Measurements from ENCODE around the gene BDP1. TPM values are rescaled to one million over a fixed set of nuclear protein-coding genes. Genes with fewer than 3 reads are reported as not detected.
A peak's percentile ranks its signal among the peaks of the same experiment; 100 is the strongest.

The BDP1 gene
- total RNA-seq, 1 experiment from 2014 or later: 18.4 TPM

DNA sequence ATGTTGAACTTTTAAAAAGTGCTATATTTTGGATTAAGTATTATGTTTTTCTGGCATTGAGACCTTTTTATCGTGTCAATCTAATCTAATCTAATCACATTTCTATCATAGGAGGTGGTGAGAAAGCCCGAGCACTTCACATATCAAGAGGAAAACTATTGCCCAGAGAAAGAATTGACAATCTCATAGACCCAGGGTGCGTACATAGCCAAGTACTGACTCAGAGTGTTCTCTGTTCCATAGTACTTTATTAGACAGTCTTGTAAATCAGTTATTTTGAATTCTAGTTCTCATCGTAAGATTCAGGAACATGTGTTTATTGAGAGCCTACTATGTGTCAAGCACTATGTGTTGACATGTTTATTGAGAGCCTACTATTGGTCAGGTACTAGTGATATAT, 140.7 kb downstream of the BDP1 start:
- H3K4me3 ChIP-seq (ENCODE audit: low read length): no peak overlapping the region
- intact Hi-C loops (cut with micrococcal nuclease): no loop called here
- ATAC-seq: no peak
- POLR2A ChIA-PET (ENCODE audit: unreplicated experiment): no interaction called here
- no peaks in the 10 kb centered on the region; the same call in none of the 2 replicates for H3K36me3 ChIP-seq (ENCODE audit: low read depth, low read length)
- H3K79me2 ChIP-seq (ENCODE audit: low read length): peaks cover under 1% of the 10 kb centered on the region; the same call in 1 of the 2 replicates
- H3K27me3 ChIP-seq (ENCODE audit: low read length): no peaks in the 10 kb centered on the region
- no peak overlapping the region for H2AFZ ChIP-seq (ENCODE audit: low read length)
- no peak for TF ChIP-seq EZH2 (IDR thresholded peaks at IDR 0.05; ENCODE audit: low read length, unreplicated experiment)
- TF ChIP-seq, protein P1, sequence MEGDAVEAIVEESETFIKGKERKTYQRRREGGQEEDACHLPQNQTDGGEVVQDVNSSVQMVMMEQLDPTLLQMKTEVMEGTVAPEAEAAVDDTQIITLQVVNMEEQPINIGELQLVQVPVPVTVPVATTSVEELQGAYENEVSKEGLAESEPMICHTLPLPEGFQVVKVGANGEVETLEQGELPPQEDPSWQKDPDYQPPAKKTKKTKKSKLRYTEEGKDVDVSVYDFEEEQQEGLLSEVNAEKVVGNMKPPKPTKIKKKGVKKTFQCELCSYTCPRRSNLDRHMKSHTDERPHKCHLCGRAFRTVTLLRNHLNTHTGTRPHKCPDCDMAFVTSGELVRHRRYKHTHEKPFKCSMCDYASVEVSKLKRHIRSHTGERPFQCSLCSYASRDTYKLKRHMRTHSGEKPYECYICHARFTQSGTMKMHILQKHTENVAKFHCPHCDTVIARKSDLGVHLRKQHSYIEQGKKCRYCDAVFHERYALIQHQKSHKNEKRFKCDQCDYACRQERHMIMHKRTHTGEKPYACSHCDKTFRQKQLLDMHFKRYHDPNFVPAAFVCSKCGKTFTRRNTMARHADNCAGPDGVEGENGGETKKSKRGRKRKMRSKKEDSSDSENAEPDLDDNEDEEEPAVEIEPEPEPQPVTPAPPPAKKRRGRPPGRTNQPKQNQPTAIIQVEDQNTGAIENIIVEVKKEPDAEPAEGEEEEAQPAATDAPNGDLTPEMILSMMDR (conservative IDR thresholded peaks at IDR 0.05; ENCODE audit: low read depth, low read length): no peak
- TF ChIP-seq EZH2phosphoT487 (IDR thresholded peaks at IDR 0.05; ENCODE audit: borderline replicate concordance, low read length): no peak
- no peak overlapping the region for H3K9ac ChIP-seq (ENCODE audit: low read length)
- 0 out of 2 replicates have a peak, but pooled peaks cover 6% of the 10 kb centered on the region for H4K20me1 ChIP-seq (ENCODE audit: low read length)
- no peaks in the 10 kb centered on the region for H3K9me3 ChIP-seq (ENCODE audit: low read length)
- H3K4me2 ChIP-seq (ENCODE audit: low read length): no peak overlapping the region
- no TSS peak for BruUV-seq (replicated peaks)
- H3K27ac ChIP-seq (ENCODE audit: low read length): no peak overlapping the region
- peaks cover 14% of the 10 kb centered on the region for H3K4me1 ChIP-seq (ENCODE audit: insufficient read depth, low read length)
- no peaks in the 10 kb centered on the region for H3K9me2 ChIP-seq (replicated peaks; ENCODE audit: low read length)
- CTCF ChIA-PET: no interaction called here
- peaks cover 6% of the 10 kb centered on the region for H3F3A ChIP-seq (ENCODE audit: low read length, unreplicated experiment)
- DNase-seq: no peak

DNA sequence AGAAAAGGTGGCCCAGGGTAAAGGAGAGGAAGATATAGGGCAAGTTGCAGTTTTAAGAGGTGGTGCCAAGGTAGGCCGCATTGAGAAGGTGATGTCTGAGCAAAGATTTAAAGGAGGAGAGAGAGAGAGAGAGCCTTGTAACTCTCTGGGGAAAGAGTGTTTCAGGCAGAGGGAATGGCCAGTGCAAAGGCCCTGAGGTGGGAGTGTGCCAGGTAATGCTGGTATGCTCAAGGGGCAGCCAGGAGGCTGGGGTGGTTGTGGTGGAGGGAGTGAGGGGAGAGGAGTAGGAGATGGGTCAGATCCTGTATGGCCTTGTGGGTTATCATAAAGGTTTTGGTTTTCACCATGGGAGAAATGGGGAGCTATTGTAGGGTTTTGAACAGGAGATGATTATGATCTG, 141.6 kb downstream of the BDP1 start:
- H3K4me3 ChIP-seq (ENCODE audit: low read length): no peak overlapping the region
- ChIA-PET POLR2A (ENCODE audit: unreplicated experiment) (no interaction called here), CTCF (no interaction called here)
- BruUV-seq (replicated peaks): no TSS peak
- H3K4me2 ChIP-seq (ENCODE audit: low read length): no peak overlapping the region
- 0 out of 2 replicates have a peak, but pooled peaks cover 6% of the 10 kb centered on the region for H4K20me1 ChIP-seq (ENCODE audit: low read length)
- TF ChIP-seq, protein P1 (conservative IDR thresholded peaks at IDR 0.05; ENCODE audit: low read depth, low read length): no peak
- TF ChIP-seq EZH2 (IDR thresholded peaks at IDR 0.05; ENCODE audit: low read length, unreplicated experiment): no peak
- no peak for TF ChIP-seq EZH2phosphoT487 (IDR thresholded peaks at IDR 0.05; ENCODE audit: borderline replicate concordance, low read length)
- no peaks in the 10 kb centered on the region; the same call in none of the 2 replicates for H3K36me3 ChIP-seq (ENCODE audit: low read depth, low read length)
- H3K79me2 ChIP-seq (ENCODE audit: low read length): no peaks in the 10 kb centered on the region
- peaks cover 20% of the 10 kb centered on the region for H3K4me1 ChIP-seq (ENCODE audit: insufficient read depth, low read length)
- no peaks in the 10 kb centered on the region for H3K9me2 ChIP-seq (replicated peaks; ENCODE audit: low read length)
- intact Hi-C loops (cut with micrococcal nuclease): no loop called here
- H2AFZ ChIP-seq (ENCODE audit: low read length): no peak overlapping the region
- H3K9me3 ChIP-seq (ENCODE audit: low read length): no peaks in the 10 kb centered on the region
- no peak for DNase-seq
- no peak for ATAC-seq
- H3K9ac ChIP-seq (ENCODE audit: low read length): no peak overlapping the region
- H3K27me3 ChIP-seq (ENCODE audit: low read length): no peaks in the 10 kb centered on the region
- H3K27ac ChIP-seq (ENCODE audit: low read length): no peak overlapping the region
- peaks cover 9% of the 10 kb centered on the region for H3F3A ChIP-seq (ENCODE audit: low read length, unreplicated experiment)

DNA sequence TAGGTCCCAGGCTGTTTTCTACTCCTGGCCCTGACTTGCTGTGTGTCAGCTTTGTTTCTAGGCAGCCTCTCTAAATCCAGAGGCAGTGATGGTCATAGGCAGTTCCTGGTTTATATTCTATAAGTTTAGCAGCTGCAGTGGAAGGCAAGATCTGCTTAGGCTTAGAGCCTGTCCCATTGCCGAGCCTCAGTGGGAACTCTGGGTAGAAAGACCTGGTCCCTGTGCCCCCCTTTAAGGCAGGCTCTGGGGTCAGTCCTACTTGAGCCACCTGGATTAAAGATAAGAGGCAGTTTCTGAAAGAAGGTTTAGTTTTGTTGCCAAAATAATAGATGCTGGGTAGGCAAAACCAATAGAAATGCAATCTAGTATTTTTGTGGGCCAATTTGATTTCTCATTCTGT, 145.3 kb downstream of the BDP1 start:
- peak overlapping the region; percentile 30 for H3K4me3 ChIP-seq (ENCODE audit: low read length)
- H3K9me3 ChIP-seq (ENCODE audit: low read length): no peaks in the 10 kb centered on the region
- TF ChIP-seq, protein P1 (conservative IDR thresholded peaks at IDR 0.05; ENCODE audit: low read depth, low read length): no peak
- TF ChIP-seq EZH2 (IDR thresholded peaks at IDR 0.05; ENCODE audit: low read length, unreplicated experiment) (no peak), EZH2phosphoT487 (IDR thresholded peaks at IDR 0.05; ENCODE audit: borderline replicate concordance, low read length) (no peak)
- intact Hi-C loops (cut with micrococcal nuclease): loop anchor here (1.0 to 2.0 kb wide), 3 partner anchors 14 to 144 kb away; partner anchors contain the start of gene MCCC2
- no TSS peak for BruUV-seq (replicated peaks)
- H3K36me3 ChIP-seq (ENCODE audit: low read depth, low read length): peaks cover 5% of the 10 kb centered on the region
- peaks cover 27% of the 10 kb centered on the region for H3K4me1 ChIP-seq (ENCODE audit: insufficient read depth, low read length)
- CTCF ChIA-PET: interaction anchor here (1.4 kb wide), 1 partner anchor 13 kb away, joined by 13 read pairs; the partner anchor contains the start of gene MCCC2
- peaks cover 9% of the 10 kb centered on the region for H3F3A ChIP-seq (ENCODE audit: low read length, unreplicated experiment)
- H3K9ac ChIP-seq (ENCODE audit: low read length): no peak overlapping the region
- H3K9me2 ChIP-seq (replicated peaks; ENCODE audit: low read length): no peaks in the 10 kb centered on the region
- H3K27me3 ChIP-seq (ENCODE audit: low read length): no peaks in the 10 kb centered on the region
- 0 out of 2 replicates have a peak, but pooled peaks cover 5% of the 10 kb centered on the region for H3K79me2 ChIP-seq (ENCODE audit: low read length)
- DNase-seq (no peak), ATAC-seq (no peak)
- no peak overlapping the region for H2AFZ ChIP-seq (ENCODE audit: low read length)
- 0 out of 2 replicates have a peak, but pooled peaks cover 6% of the 10 kb centered on the region for H4K20me1 ChIP-seq (ENCODE audit: low read length)
- peak overlapping the region; percentile 90 for H3K27ac ChIP-seq (ENCODE audit: low read length)
- peak overlapping the region; percentile 75 for H3K4me2 ChIP-seq (ENCODE audit: low read length)
- POLR2A ChIA-PET (ENCODE audit: unreplicated experiment): interaction anchor here (0.6 kb wide), 1 partner anchor 13 kb away, joined by 4 read pairs; the partner anchor contains the start of gene MCCC2
